Left ventricle myocardium inferior (tissue), 1 donor: ENCODE data around the gene LRRC72. TPM values are rescaled to one million over a fixed set of nuclear protein-coding genes. Genes with fewer than 3 reads are reported as not detected.

ENCODE experiments used
- DNase-seq: peaks from one replicate; pipeline ENCODE4 v3.0.0-alpha.2; 2020
- H3K27ac ChIP-seq: fragments of 200-600 bp; replicated peaks from 2 replicates; pipeline ENCODE4 v1.8.0; 2021
- H3K27me3 ChIP-seq: fragments of 200-600 bp; 2 replicates; pipeline ENCODE4 v1.8.0; 2021; ENCODE audit warnings: low read depth
- H3K36me3 ChIP-seq: fragments of 200-600 bp; 2 replicates; pipeline ENCODE4 v1.8.0; 2021
- H3K4me1 ChIP-seq: fragments of 200-600 bp; 2 replicates; pipeline ENCODE4 v1.8.0; 2021
- H3K4me3 ChIP-seq: fragments of 200-600 bp; 2 replicates; pipeline ENCODE4 v1.8.0; 2021; ENCODE audit warnings: mild to moderate bottlenecking, moderate library complexity
- H3K9me3 ChIP-seq: fragments of 200-600 bp; replicated peaks from 2 replicates; pipeline ENCODE4 v1.8.0; 2021
- CTCF ChIP-seq: fragments of 200-600 bp; IDR thresholded peaks from 2 replicates; pipeline ENCODE4 v1.8.0; 2021; ENCODE audit warnings: antibody characterized with exemption, mild to moderate bottlenecking, borderline replicate concordance
- intact Hi-C: fragments of 100-400 bp; cut with micrococcal nuclease; formaldehyde crosslinking; loops from one replicate; pipeline ENCODE4 v1.11.0; 2022
- total RNA-seq: library from RNA; stranded (reverse); fragmentation: NEBNext Ultra II Directional; extraction: Animal tissue kit (Norgen Biotek cat#: 25700); gene quantifications from one replicate; pipeline ENCODE4 v1.2.1, GENCODE V29; 2021
- donor health status: DM: no; HTN: yes; CAD: no; lungs with severe emphysema.

Gene LRRC72
- total RNA-seq, 1 donor from 2014 or later: not detected

GRCh38 chr7:16492513-16493062 is 34.0 kb upstream of the LRRC72 start:
- no peak overlapping the region for H3K4me3 ChIP-seq
- no peaks in the 10 kb centered on the region for H3K4me1 ChIP-seq
- intact Hi-C loops: no loop called here
- H3K27ac ChIP-seq: no peak overlapping the region
- no peaks in the 10 kb centered on the region for H3K36me3 ChIP-seq
- H3K9me3 ChIP-seq: no peaks in the 10 kb centered on the region
- DNase-seq: no peak
- H3K27me3 ChIP-seq: no peaks in the 10 kb centered on the region
- no peak for TF ChIP-seq CTCF

- TF ChIP-seq CTCF: no peak
- Histone ChIP-seq H3K9me3 (no peaks in the 10 kb centered on the region), H3K27me3 (no peaks in the 10 kb centered on the region), H3K27ac (no peak overlapping the region), H3K4me1 (no peaks in the 10 kb centered on the region), H3K4me3 (no peak overlapping the region), H3K36me3 (no peaks in the 10 kb centered on the region)
- DNase-seq: no peak
- intact Hi-C loops: no loop called here
Observed at GRCh38 chr7:16493266-16493665, 33.4 kb upstream of the LRRC72 start.

- DNase-seq: no peak
- Histone ChIP-seq H3K4me3 (no peak overlapping the region), H3K36me3 (no peaks in the 10 kb centered on the region), H3K4me1 (no peaks in the 10 kb centered on the region), H3K27ac (no peak overlapping the region), H3K27me3 (no peaks in the 10 kb centered on the region), H3K9me3 (no peaks in the 10 kb centered on the region)
- TF ChIP-seq CTCF: no peak
- intact Hi-C loops: no loop called here
Observed at GRCh38 chr7:16494551-16494950, 32.1 kb upstream of the LRRC72 start.

GRCh38 chr7:16494955-16495719 is 31.5 kb upstream of the LRRC72 start:
- no peak for DNase-seq
- Histone ChIP-seq H3K4me1 (no peaks in the 10 kb centered on the region), H3K27me3 (no peaks in the 10 kb centered on the region), H3K36me3 (no peaks in the 10 kb centered on the region), H3K9me3 (no peaks in the 10 kb centered on the region), H3K27ac (no peak overlapping the region), H3K4me3 (no peak overlapping the region)
- intact Hi-C loops: no loop called here
- no peak for TF ChIP-seq CTCF

- TF ChIP-seq CTCF: no peak
- DNase-seq: no peak
- Histone ChIP-seq H3K36me3 (no peaks in the 10 kb centered on the region), H3K9me3 (no peaks in the 10 kb centered on the region), H3K27ac (no peak overlapping the region), H3K27me3 (no peaks in the 10 kb centered on the region), H3K4me3 (no peak overlapping the region), H3K4me1 (no peaks in the 10 kb centered on the region)
- intact Hi-C loops: no loop called here
Observed at GRCh38 chr7:16498122-16498521, 28.5 kb upstream of the LRRC72 start.
